Cardiac fibroblast (primary cell): Measurements from ENCODE around the gene DIAPH3.

Experiments
- DNase-seq, 2 donors: peaks; one replicate each; pipeline versions ENCODE4 v3.0.0 to v3.0.0-alpha.2; 2010; ENCODE audit warnings: low read depth in 2 of 2
- H3K4me3 ChIP-seq, 2 donors: replicated peaks in 1 of 2; 1 replicate in 1 of 2; 2 replicates in 1 of 2; pipeline ENCODE4 v1.5.1; 2011; ENCODE audit warnings: low read depth in 2 of 2, low read length in 2 of 2, mild to moderate bottlenecking in 2 of 2, moderate library complexity in 1 of 2
- TF ChIP-seq, protein P1 (sequence below): IDR thresholded peaks from one replicate; pipeline ENCODE4 v1.5.1; 2011; ENCODE audit warnings: low read depth, mild to moderate bottlenecking, low read length, inconsistent platforms

Gene DIAPH3

DNA sequence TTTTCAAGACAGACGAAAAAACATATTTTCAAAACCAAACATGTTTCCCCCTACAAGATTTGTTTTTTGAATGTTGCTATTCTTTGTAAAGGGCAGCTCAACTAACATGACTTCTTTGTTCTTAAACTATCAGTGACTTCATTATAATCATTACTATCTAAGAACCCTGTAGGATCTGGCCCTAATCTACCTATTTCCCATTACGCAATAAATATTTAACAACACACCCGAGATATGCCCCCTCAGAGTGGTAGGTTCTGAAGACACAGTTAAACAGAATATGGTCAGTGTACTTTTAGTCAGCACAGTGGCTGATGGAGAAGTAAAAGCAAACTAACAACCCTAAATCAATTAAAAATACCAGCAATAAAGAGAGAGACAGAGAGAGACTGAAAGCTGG lies 186.9 kb downstream of the DIAPH3 start:
- TF ChIP-seq, protein P1, sequence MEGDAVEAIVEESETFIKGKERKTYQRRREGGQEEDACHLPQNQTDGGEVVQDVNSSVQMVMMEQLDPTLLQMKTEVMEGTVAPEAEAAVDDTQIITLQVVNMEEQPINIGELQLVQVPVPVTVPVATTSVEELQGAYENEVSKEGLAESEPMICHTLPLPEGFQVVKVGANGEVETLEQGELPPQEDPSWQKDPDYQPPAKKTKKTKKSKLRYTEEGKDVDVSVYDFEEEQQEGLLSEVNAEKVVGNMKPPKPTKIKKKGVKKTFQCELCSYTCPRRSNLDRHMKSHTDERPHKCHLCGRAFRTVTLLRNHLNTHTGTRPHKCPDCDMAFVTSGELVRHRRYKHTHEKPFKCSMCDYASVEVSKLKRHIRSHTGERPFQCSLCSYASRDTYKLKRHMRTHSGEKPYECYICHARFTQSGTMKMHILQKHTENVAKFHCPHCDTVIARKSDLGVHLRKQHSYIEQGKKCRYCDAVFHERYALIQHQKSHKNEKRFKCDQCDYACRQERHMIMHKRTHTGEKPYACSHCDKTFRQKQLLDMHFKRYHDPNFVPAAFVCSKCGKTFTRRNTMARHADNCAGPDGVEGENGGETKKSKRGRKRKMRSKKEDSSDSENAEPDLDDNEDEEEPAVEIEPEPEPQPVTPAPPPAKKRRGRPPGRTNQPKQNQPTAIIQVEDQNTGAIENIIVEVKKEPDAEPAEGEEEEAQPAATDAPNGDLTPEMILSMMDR, result no peak
- H3K4me3 ChIP-seq, result no peak overlapping the region
- DNase-seq, result no peak

DNA sequence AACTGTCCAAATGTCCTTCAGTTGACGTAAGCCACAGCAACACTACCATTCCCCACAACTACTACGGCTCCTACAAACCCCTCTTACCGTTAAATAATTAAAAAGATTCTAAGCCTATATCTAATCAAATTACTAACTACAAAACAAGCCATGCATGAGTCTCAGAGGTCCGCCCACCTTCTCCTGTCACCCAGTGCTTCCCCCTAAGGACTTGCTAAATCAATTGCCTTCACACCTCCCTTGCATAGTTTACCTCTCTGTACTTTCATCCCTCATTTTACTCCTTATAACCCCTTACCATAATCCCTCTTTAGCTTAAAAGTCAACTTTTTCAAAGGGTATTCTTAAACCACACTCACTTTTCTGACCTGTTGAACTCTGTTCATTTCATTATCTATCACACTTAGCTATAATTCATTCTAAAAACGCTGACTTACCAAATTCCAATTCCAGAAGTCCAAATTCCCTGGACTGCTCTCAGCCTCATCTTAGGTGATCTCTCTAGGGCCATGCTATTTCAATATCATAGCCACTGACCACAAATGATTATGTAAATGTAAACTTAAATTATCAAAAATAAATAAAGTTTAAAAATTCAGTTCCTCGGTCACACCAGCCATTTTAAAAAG lies 187.8 kb downstream of the DIAPH3 start:
- no peak overlapping the region for H3K4me3 ChIP-seq
- no peak for DNase-seq
- TF ChIP-seq, protein P1, result no peak

DNA sequence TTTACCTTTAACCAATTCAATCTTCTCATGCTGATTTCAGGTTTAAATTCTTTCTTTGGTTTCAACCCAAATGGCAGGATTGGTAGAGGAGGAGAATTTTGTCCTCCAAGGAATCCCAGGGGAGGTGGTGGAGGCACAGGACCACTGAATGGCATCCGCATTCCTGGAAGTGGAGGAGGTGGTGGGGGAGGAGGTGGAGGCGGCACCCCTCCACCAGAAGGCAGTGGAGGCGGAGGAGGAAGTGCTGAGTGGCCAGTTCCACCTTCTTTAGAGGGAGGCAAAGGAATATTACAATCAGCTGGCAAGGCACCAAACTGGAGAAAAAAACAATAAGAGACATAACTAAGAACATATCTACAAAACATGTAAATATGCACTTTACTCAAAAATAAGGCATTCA lies 192.9 kb downstream of the DIAPH3 start:
- no peak overlapping the region for H3K4me3 ChIP-seq
- TF ChIP-seq, protein P1, result no peak
- DNase-seq, result no peak

DNA sequence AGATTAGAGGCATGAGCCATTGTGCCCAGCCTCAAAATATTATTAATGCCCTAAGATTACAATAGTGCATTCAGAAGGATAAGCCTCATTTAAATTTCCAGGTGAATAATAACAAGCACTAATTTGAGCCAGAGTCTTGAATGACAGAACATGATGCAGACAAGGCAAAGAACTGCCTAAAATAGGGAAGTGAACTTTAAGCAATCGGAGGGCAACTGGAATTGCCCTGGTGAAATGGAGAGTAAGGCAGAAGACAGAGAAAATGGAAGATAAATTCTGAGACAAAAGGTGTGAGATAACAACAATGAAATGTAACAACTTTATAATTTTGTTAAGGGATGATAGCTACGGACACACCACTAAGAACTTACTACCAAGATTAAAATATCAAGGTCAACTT lies 199.9 kb downstream of the DIAPH3 start:
- no peak overlapping the region for H3K4me3 ChIP-seq
- TF ChIP-seq, protein P1, result no peak
- DNase-seq, result no peak

DNA sequence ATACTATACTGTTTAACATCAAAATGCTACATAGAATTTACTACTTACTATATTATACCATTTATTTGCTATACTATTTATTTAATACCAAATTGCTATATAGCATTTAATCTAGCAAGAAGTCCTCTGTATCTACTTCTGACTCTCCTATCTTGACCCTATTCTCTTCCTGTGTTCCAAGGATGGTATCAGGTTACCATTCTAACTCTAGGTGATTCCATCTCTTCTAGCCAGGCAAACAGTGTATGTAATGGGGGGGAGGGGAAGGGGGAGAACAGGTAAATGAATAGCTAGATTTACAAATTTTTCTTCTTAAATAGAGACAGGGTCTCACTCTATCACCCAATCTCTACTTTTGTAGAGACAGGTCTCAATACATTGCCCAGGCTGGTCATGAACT lies 200.3 kb downstream of the DIAPH3 start:
- DNase-seq, result no peak
- no peak overlapping the region for H3K4me3 ChIP-seq
- TF ChIP-seq, protein P1, result no peak

DNA sequence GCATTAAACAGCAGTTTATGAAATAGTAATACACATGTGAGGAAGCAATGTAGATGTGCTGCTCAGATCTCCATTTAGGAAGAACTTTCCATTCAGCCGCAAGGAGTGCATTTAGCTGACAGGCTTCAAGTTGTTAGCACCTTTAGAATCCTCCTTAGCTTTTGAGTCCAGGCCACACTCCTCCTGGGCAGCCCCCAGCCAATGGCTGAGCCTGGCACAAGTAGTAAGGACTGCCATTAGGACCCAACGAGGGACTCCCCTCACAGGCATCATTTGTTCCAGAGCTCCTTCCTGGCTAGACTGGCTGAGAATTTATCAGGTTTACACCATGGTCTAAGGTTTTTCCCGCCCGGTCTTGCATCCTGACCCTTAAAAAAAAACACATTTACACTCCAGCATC lies 201.4 kb downstream of the DIAPH3 start:
- no peak overlapping the region for H3K4me3 ChIP-seq
- no peak for DNase-seq
- TF ChIP-seq, protein P1, result no peak

DNA sequence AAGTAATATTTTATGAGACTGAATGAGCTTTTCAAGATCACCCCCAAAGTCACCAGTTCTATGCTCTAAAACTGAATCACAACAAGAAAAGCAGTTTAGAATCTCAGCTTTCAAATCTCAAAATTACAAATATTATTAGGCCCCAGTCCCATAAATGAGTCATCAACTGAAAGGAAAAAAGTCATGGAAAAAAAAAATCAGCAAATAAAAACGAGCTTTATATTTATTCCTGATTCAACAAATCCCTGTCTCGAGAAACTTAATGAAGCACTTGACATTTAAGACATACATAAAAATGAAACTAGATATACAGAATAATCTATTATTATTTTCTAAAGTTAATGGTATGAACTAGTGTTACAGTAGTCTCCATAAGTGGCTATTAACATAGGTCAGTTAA lies 203.0 kb downstream of the DIAPH3 start:
- TF ChIP-seq, protein P1, result no peak
- peak; percentile 4 to 11 for DNase-seq
- no peak overlapping the region for H3K4me3 ChIP-seq
